HG03060 (cell line): ENCODE data around the gene PRR33.
"Not testable (repeated sequence)": the region's sequence is repeated elsewhere in the genome, so short reads cannot be mapped to it uniquely, and the experiment has no call there.

Experiments used
- ATAC-seq: cut with Tn5 transposase; IDR thresholded peaks from one replicate; pipeline ENCODE4 v1.9.1; 2021; ENCODE audit warnings: low read depth, moderate number of reproducible peaks; ENCODE audit not compliant: unreplicated experiment

PRR33 gene

GRCh38 chr11:1891831-1892115 lies at the start of gene PRR33:
Gene PRR33, minus strand, starts transcription at chr11:1891895. Its CDS starts 1,311 bp downstream, at chr11:1890584.
- no peak for ATAC-seq

GRCh38 chr11:1939788-1940187 lies 48.1 kb upstream of the PRR33 start:
- not testable (repeated sequence) for ATAC-seq

- no peak for ATAC-seq
Observed at GRCh38 chr11:1939006-1939625, 47.4 kb upstream of the PRR33 start.

- no peak for ATAC-seq
Observed at GRCh38 chr11:1938343-1939005, 46.8 kb upstream of the PRR33 start.

- ATAC-seq = no peak
Observed at GRCh38 chr11:1937616-1938342, 46.1 kb upstream of the PRR33 start.

GRCh38 chr11:1936781-1937615 lies 45.3 kb upstream of the PRR33 start:
- no peak for ATAC-seq

GRCh38 chr11:1936072-1936780 lies 44.5 kb upstream of the PRR33 start:
- ATAC-seq = no peak

- no peak for ATAC-seq
Observed at GRCh38 chr11:1935156-1936071, 43.7 kb upstream of the PRR33 start.

GRCh38 chr11:1934335-1935155 lies 42.9 kb upstream of the PRR33 start:
- ATAC-seq = no peak

GRCh38 chr11:1933416-1934334 lies 42.0 kb upstream of the PRR33 start:
- ATAC-seq = no peak

GRCh38 chr11:1932681-1933080 lies 41.0 kb upstream of the PRR33 start:
- no peak for ATAC-seq

GRCh38 chr11:1932105-1932480 lies 40.4 kb upstream of the PRR33 start:
- no peak for ATAC-seq

GRCh38 chr11:1931341-1932104 lies 39.8 kb upstream of the PRR33 start:
- ATAC-seq = no peak

- ATAC-seq = no peak
Observed at GRCh38 chr11:1930462-1930830, 38.8 kb upstream of the PRR33 start.

- no peak for ATAC-seq
Observed at GRCh38 chr11:1929621-1930461, 38.1 kb upstream of the PRR33 start.
